ENCODE data around the gene MYPN. TPM values are rescaled to one million over a fixed set of nuclear protein-coding genes. Genes with fewer than 3 reads are reported as not detected.

MYPN gene
- total RNA-seq, 2 donors from 2014 or later = not detected

DNA sequence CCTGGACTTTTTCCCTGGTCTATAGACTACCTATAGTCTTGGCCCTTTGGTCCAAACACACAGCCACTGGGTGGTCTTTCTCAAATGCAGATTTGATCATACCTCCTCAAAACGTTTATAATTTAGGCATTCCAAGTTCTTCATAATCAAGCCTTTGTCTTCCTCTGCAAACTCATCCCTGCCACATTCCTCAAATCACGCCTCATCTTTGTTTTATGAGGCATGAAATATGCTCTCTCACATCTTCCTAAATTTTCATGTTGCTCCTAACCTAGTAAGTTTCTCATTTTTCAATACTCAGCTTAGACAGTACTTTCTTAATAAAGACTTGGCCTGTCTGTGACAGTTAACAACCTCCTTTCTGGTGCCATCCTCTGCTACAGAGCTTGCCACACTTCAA, 23.3 kb upstream of the MYPN start:
- no peak for DNase-seq (ENCODE audit: low spot score)
- Histone ChIP-seq H3K4me3 (no peak overlapping the region), H3K4me1 (ENCODE audit: control insufficient read depth in 1 of 2, low read depth in 2 of 2) (no peaks in the 10 kb centered on the region), H3K9me3 (no peaks in the 10 kb centered on the region), H3K27ac (no peak overlapping the region), H3K27me3 (replicated peaks; ENCODE audit: insufficient read depth) (no peaks in the 10 kb centered on the region), H3K36me3 (no peaks in the 10 kb centered on the region)
- no peak for ATAC-seq (ENCODE audit: insufficient number of reproducible peaks, low FRiP score, low read depth)
- no peak for TF ChIP-seq CTCF (IDR thresholded peaks at IDR 0.05)

GRCh38 chr10:68086910-68087684, 22.2 kb upstream of the MYPN start:
- no peaks in the 10 kb centered on the region for H3K36me3 ChIP-seq
- H3K27me3 ChIP-seq (replicated peaks; ENCODE audit: insufficient read depth) = no peaks in the 10 kb centered on the region
- DNase-seq (ENCODE audit: low spot score) = no peak
- no peak for ATAC-seq (ENCODE audit: insufficient number of reproducible peaks, low FRiP score, low read depth)
- no peak overlapping the region for H3K27ac ChIP-seq
- no peak for TF ChIP-seq CTCF (IDR thresholded peaks at IDR 0.05)
- H3K9me3 ChIP-seq = no peaks in the 10 kb centered on the region
- H3K4me1 ChIP-seq (ENCODE audit: control insufficient read depth in 1 of 2, low read depth in 2 of 2) = no peaks in the 10 kb centered on the region
- no peak overlapping the region for H3K4me3 ChIP-seq

GRCh38 chr10:68087685-68088401, 21.4 kb upstream of the MYPN start:
- no peak for ATAC-seq (ENCODE audit: insufficient number of reproducible peaks, low FRiP score, low read depth)
- no peak overlapping the region for H3K27ac ChIP-seq

GRCh38 chr10:68088740-68089139, 20.5 kb upstream of the MYPN start:
- no peak for ATAC-seq (ENCODE audit: insufficient number of reproducible peaks, low FRiP score, low read depth)

More at GRCh38 chr10:68087685-68088401, 21.4 kb upstream of the MYPN start:
- H3K4me1 ChIP-seq (ENCODE audit: control insufficient read depth in 1 of 2, low read depth in 2 of 2) = no peaks in the 10 kb centered on the region
- no peak overlapping the region for H3K4me3 ChIP-seq
- no peaks in the 10 kb centered on the region for H3K36me3 ChIP-seq
- no peak for DNase-seq (ENCODE audit: low spot score)
- no peak for TF ChIP-seq CTCF (IDR thresholded peaks at IDR 0.05)
- no peaks in the 10 kb centered on the region for H3K9me3 ChIP-seq
- H3K27me3 ChIP-seq (replicated peaks; ENCODE audit: insufficient read depth) = no peaks in the 10 kb centered on the region

More at GRCh38 chr10:68088740-68089139, 20.5 kb upstream of the MYPN start:
- Histone ChIP-seq H3K4me3 (no peak overlapping the region), H3K27me3 (replicated peaks; ENCODE audit: insufficient read depth) (no peaks in the 10 kb centered on the region), H3K9me3 (no peaks in the 10 kb centered on the region), H3K27ac (no peak overlapping the region), H3K4me1 (ENCODE audit: control insufficient read depth in 1 of 2, low read depth in 2 of 2) (no peaks in the 10 kb centered on the region), H3K36me3 (no peaks in the 10 kb centered on the region)
- no peak for TF ChIP-seq CTCF (IDR thresholded peaks at IDR 0.05)
- DNase-seq (ENCODE audit: low spot score) = no peak
